ENCODE results near the gene PIAS4. TPM values are rescaled to one million over a fixed set of nuclear protein-coding genes. Genes with fewer than 3 reads are reported as not detected.

PIAS4 gene
- total and polyA plus RNA-seq, 8 donors, result 20.9 to 29.9 (median 24.2) TPM

DNA sequence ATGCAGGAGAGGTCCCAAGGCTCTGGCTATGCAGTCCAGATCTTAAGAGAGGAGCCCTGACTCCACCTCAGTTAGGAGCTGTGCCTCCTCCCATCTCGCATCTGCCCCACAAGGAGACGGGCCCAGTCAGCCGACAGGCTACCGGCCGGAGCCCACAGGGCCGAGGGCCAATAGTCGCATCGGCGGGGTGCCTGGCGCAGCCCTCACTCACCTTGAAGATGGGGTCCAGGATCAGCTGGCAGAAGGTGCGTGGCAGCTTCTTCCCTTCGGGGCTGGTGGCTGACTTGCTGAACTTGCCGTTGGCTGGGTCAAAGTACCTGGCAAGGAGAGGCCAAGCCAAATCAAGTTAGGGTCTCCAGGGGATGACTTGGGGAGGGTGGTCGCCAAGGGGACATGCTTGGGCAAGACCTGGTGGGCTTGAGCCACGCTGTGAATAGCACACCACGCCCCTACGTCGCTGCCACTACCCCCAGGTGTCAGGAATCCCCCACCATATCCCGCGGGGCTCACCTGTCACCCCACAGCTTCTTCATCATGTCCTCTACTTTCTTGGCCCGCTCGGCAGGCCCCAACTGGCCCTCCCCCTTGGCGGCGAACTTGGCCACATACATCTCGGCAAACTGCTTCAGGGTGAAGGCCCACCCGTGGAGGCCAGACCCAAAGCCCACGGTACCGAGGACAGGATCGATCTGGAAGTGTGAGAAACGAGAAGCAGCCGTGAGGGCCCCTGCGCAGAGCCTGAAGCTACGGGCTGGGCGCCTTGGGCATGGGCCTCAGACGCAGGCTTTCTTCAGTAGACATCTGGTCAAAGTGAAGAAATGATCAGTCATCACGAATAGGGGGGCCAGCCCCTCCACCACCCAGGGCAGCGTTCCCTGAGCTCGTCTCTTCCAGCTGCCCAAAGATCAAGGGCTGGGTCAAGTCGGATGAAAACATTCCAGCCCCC lies 25.5 kb upstream of the PIAS4 start:
- no peak for ATAC-seq
- H3K4me3 ChIP-seq, result peak overlapping the region in 1 of 2 donors; percentile 94
- peaks cover 19 to 74% of the 10 kb centered on the region in 2 donors for H3K36me3 ChIP-seq
- no peak overlapping the region for H3K27ac ChIP-seq
- H3K9me3 ChIP-seq, result no peaks in the 10 kb centered on the region
- no peak for DNase-seq
- H3K27me3 ChIP-seq, result no peaks in the 10 kb centered on the region
- intact Hi-C loops (cut with DNase I), result no loop called here
- H3K4me1 ChIP-seq, result peaks cover 12 to 76% of the 10 kb centered on the region in 2 donors
- TF ChIP-seq, protein P1, sequence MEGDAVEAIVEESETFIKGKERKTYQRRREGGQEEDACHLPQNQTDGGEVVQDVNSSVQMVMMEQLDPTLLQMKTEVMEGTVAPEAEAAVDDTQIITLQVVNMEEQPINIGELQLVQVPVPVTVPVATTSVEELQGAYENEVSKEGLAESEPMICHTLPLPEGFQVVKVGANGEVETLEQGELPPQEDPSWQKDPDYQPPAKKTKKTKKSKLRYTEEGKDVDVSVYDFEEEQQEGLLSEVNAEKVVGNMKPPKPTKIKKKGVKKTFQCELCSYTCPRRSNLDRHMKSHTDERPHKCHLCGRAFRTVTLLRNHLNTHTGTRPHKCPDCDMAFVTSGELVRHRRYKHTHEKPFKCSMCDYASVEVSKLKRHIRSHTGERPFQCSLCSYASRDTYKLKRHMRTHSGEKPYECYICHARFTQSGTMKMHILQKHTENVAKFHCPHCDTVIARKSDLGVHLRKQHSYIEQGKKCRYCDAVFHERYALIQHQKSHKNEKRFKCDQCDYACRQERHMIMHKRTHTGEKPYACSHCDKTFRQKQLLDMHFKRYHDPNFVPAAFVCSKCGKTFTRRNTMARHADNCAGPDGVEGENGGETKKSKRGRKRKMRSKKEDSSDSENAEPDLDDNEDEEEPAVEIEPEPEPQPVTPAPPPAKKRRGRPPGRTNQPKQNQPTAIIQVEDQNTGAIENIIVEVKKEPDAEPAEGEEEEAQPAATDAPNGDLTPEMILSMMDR (IDR thresholded peaks at IDR 0.05), result no peak

GRCh38 chr19:3982701-3983541 lies 24.6 kb upstream of the PIAS4 start:
- H3K27ac ChIP-seq, result no peak overlapping the region
- peaks cover 19 to 64% of the 10 kb centered on the region in 2 donors for H3K36me3 ChIP-seq
- H3K4me1 ChIP-seq, result peaks cover 20 to 79% of the 10 kb centered on the region in 2 donors
- H3K9me3 ChIP-seq, result no peaks in the 10 kb centered on the region
- TF ChIP-seq, protein P1 (IDR thresholded peaks at IDR 0.05), result no peak
- intact Hi-C loops (cut with DNase I), result no loop called here
- ATAC-seq (no peak), DNase-seq (no peak)
- H3K4me3 ChIP-seq, result peak overlapping the region in 1 of 2 donors; percentile 94
- no peaks in the 10 kb centered on the region for H3K27me3 ChIP-seq

- no peak for ATAC-seq
- TF ChIP-seq, protein P1 (IDR thresholded peaks at IDR 0.05), result no peak
- peak overlapping the region in 1 of 2 donors; percentile 96 for H3K27ac ChIP-seq
- DNase-seq, result no peak
- H3K36me3 ChIP-seq, result peaks cover 19 to 58% of the 10 kb centered on the region in 2 donors
- no peaks in the 10 kb centered on the region for H3K27me3 ChIP-seq
- H3K9me3 ChIP-seq, result no peaks in the 10 kb centered on the region
- peaks cover 20 to 83% of the 10 kb centered on the region in 2 donors for H3K4me1 ChIP-seq
- intact Hi-C loops (cut with DNase I), result no loop called here
- H3K4me3 ChIP-seq, result peak overlapping the region; percentile 79 to 94
These were observed 24.0 kb upstream of the PIAS4 start for GRCh38 chr19:3983542-3983914.

GRCh38 chr19:3983936-3984583 lies 23.5 kb upstream of the PIAS4 start:
- peaks cover 18 to 53% of the 10 kb centered on the region in 2 donors for H3K36me3 ChIP-seq
- peak in 1 of 4 donors; percentile 83 for DNase-seq
- TF ChIP-seq, protein P1 (IDR thresholded peaks at IDR 0.05), result no peak
- intact Hi-C loops (cut with DNase I), result no loop called here
- ATAC-seq, result no peak
- peak overlapping the region; percentile 92 to 96 for H3K27ac ChIP-seq
- no peaks in the 10 kb centered on the region for H3K9me3 ChIP-seq
- H3K4me3 ChIP-seq, result peak overlapping the region; percentile 79 to 94
- no peaks in the 10 kb centered on the region for H3K27me3 ChIP-seq
- H3K4me1 ChIP-seq, result peaks cover 20 to 83% of the 10 kb centered on the region in 2 donors
